ENCODE results near the gene SLC17A5. TPM values are rescaled to one million over a fixed set of nuclear protein-coding genes. Genes with fewer than 3 reads are reported as not detected.

SLC17A5 gene
- total and polyA plus RNA-seq, 9 of the 15 experiments (the other 6 are each of a cell fraction or from before 2014, with no cell fraction given) = 1.3 to 7.2 (median 3.4) TPM

DNA sequence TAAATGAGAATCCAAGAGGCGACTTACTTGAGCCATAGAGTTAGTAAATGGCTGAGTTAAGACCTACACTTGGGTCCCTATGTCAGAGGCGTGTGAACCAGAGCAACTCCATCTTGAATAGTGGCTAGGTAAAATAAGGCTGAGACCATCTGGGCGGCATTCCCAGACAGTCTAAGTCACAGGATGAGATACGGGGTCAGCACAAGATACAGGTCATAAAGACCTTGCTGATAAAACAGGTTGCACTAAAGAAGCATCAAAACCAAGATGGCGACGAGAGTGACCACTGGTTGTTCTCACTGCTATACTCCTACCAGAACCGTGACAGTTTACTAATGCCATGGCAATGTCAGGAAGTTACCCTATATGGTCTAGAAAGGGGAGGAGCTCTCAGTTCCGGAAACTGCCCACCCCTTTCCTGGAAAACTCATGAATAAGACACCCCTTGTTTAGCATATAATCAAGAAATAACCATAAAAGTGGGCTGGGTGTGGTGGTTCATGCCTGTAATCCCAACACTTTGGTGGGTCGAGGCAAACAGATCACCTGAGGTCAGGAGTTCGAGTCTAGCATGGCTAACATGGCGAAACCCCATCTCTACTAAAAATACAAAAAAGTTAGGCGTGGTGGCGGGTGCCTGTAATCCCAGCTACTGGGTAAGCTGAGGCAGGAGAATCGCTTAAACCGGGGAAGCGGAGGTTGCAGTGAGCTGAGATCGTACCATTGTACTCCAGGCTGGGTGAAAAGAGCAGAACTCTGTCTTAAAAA is 89.0 kb downstream of the SLC17A5 start (continued):
- TF ChIP-seq CEBPB (tag; IDR thresholded peaks at IDR 0.05) (peak; percentile 66), ELF1 (tag; IDR thresholded peaks at IDR 0.05) (peak; percentile 70), ZHX1 (conservative IDR thresholded peaks at IDR 0.05; ENCODE audit: low read length) (no peak; the same call in 1 of the 2 replicates), POLR3G (IDR thresholded peaks at IDR 0.05; ENCODE audit: extremely low read depth, insufficient read length, insufficient replicate concordance) (no peak), TSC22D4 (tag; IDR thresholded peaks at IDR 0.05) (no peak), SMARCA4 (IDR thresholded peaks at IDR 0.05) (0 out of 2 replicates have a peak, but pooled peaks have one; percentile 18), ZNF175 (CRISPR knock-in tag; IDR thresholded peaks at IDR 0.05; ENCODE audit: low read depth) (peak; percentile 100), PCBP2 (IDR thresholded peaks at IDR 0.05; ENCODE audit: low read depth, low read length, poor library complexity, severe bottlenecking) (no peak), SP1 (CRISPR knock-in tag; IDR thresholded peaks at IDR 0.05) (no peak), RBM14 (IDR thresholded peaks at IDR 0.05; ENCODE audit: borderline replicate concordance, insufficient read depth, low read depth, low read length) (no peak), HDGF (IDR thresholded peaks at IDR 0.05) (no peak), TCF3 (CRISPR knock-in tag; IDR thresholded peaks at IDR 0.05) (no peak), ARID2 (IDR thresholded peaks at IDR 0.05) (no peak), ETV5 (CRISPR knock-in tag; IDR thresholded peaks at IDR 0.05; ENCODE audit: low read depth) (no peak), E2F1 (CRISPR knock-in tag; IDR thresholded peaks at IDR 0.05) (no peak), POU5F1 (IDR thresholded peaks at IDR 0.05; ENCODE audit: borderline replicate concordance, low read depth, low read length, partially characterized antibody) (no peak), ZNF699 (CRISPR knock-in tag; IDR thresholded peaks at IDR 0.05; ENCODE audit: insufficient replicate concordance) (peak; percentile 66), E2F4 (CRISPR knock-in tag; IDR thresholded peaks at IDR 0.05; ENCODE audit: low read depth) (no peak), NCOA6 (IDR thresholded peaks at IDR 0.05) (no peak), GTF3C2 (IDR thresholded peaks at IDR 0.05; ENCODE audit: borderline replicate concordance, extremely low read depth, insufficient read length) (peak; percentile 74), HLTF (IDR thresholded peaks at IDR 0.05) (no peak)

Data from K562 (cell line).